CD4-positive, alpha-beta T cell treated with Interleukin-6 for 4 hours (primary cell): ENCODE data around the gene BCAT1.
"Not testable (repeated sequence)": the region's sequence is repeated elsewhere in the genome, so short reads cannot be mapped to it uniquely, and the experiment has no call there.

Source experiments
- DNase-seq: peaks from one replicate; pipeline ENCODE4 v3.0.0-alpha.2; 2020; ENCODE audit warnings: mixed read lengths

BCAT1 gene

GRCh38 chr12:24955853-24956252 is 7.0 kb upstream of the BCAT1 start:
- DNase-seq: no peak

- DNase-seq: no peak
Observed at GRCh38 chr12:24955389-24955788, 6.5 kb upstream of the BCAT1 start.

GRCh38 chr12:24954261-24954660 is 5.4 kb upstream of the BCAT1 start:
- no peak for DNase-seq

DNA sequence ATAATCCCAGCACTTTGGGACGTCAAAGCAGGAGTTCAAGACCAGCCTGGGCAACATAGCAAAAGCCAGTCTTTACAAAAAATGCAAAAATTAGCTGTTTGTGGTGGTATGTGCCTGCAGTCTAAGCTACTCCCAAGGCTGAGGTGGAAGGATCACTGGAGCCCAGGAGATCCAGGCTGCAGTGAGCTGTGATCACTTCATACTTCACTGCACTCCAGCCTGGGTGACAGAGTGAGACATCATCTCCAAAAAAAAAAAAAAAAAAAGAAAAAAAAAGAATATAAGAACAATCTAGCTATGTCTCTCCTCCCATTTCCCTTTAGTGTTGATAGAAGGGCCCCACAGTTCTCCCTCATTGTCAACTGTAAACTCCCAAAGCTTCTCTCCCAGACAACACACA is 3.5 kb upstream of the BCAT1 start:
- DNase-seq: no peak

- no peak for DNase-seq
Observed at GRCh38 chr12:24950231-24950834, 1.4 kb upstream of the BCAT1 start.

DNA sequence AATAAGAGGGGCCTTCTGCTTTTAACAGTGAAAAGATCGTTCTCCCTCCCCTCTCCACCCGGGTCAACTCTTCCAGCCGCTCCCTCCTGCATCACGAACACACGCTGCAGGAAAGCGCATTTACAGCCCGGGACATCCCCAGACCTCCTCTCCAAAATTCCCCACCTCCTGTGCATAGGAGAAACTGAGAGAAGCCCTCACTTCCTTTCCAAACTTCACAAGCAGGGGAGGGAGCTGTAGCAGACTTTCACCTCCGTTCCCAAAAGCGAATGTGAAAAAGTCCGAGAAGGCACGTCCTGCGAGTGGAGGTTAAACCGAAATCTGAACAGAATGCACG is 513 bp downstream of the BCAT1 start:
- no peak for DNase-seq

- no peak for DNase-seq
Observed at GRCh38 chr12:24947541-24948419, 1.1 kb downstream of the BCAT1 start.

- DNase-seq: no peak
Observed at GRCh38 chr12:24945845-24946244, 3.1 kb downstream of the BCAT1 start.

GRCh38 chr12:24945039-24945438 is 3.9 kb downstream of the BCAT1 start:
- DNase-seq: no peak

GRCh38 chr12:24944601-24944975 is 4.3 kb downstream of the BCAT1 start:
- no peak for DNase-seq

DNA sequence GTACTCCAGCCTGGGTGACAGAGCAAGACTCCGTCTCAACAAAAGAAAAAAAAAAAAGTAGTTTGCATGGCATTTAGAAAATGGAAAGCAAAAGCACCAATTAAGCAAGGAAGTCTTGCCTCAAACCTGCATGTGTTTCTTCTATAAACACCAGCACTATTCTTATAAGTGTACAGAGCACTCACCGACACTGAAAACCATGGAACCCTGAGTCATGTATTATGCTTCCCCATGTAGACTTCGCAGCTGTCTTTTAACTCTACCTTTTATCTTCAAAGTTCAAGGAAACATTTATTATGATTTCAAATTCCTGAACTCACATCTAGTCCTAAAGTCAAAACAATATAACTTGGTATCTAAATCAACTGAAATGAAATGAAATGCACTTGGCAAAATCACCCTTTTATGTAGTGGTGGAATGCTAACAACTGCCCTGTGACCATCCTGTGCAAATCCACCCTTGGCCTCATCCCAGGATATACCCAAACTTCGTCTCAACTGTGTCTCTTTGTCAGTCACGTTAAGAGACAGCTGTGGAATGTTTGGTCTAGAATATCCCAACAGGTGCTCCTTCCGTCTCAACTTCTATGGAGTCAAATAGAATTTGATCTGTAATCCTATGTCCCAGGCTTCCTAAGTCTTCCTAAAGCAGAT is 4.8 kb downstream of the BCAT1 start:
- no peak for DNase-seq

DNA sequence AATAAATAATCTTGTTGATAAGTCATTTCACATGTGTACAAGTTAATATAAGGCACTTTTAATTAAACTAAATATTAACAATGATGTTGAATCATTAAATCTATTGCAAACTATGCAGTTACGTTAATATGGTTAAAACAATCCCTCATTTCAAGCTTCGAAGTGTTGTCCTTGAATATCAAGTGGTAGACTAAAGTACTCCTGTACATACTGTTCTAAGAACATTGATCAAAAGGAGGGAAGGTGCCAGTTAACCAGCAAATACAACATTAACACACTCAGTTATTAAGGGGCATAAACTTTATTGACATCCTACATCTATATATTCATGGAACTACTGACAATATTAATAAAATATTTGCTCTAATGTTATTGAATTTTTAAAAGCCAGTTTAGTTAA is 8.7 kb downstream of the BCAT1 start:
- no peak for DNase-seq

DNA sequence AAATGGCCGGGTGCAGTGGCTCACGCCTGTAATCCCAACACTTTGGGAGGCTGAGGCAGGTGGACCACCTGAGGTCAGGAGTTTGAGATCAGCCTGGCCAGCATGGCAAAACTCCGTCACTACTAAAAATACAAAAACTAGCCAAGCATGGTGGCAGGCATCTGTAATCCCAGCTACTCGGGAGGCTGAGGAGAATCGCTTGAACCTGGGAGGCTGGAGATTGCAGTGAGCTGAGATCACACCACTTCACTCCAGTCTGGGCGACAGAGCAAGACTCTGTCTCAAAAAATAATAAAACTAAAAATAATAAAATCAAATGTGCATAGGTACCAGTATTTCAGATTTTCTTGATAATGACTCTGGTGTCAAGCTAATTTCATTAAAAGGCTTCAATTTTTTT is 9.3 kb downstream of the BCAT1 start:
- not testable (repeated sequence) for DNase-seq

- no peak for DNase-seq
Observed at GRCh38 chr12:24938341-24938740, 10.6 kb downstream of the BCAT1 start.

- no peak for DNase-seq
Observed at GRCh38 chr12:24937553-24938244, 11.2 kb downstream of the BCAT1 start.

- no peak for DNase-seq
Observed at GRCh38 chr12:24933694-24934407, 15.1 kb downstream of the BCAT1 start.

- DNase-seq: no peak
Observed at GRCh38 chr12:24931666-24932405, 17.1 kb downstream of the BCAT1 start.

DNA sequence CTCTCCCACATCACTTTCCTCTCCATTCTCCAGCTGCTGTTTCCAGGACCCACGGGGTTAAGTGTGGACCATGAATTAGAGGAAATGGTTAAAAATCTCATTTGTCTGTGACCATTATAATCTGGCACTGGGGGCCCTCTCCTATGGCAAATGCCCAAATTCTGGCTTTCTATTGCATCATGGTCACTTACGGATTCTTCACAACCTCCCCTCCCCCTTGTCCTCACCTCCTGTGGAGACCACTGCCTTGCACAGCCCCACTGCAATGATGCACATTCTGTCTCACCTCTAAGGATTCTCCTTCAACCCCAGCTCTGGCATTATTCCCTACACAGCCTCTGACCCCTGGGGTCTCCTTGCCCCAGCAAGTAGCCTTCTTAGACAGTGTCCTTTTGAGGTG is 18.9 kb downstream of the BCAT1 start:
- no peak for DNase-seq

- DNase-seq: not testable (repeated sequence)
Observed at GRCh38 chr12:24928533-24929306, 20.2 kb downstream of the BCAT1 start.

GRCh38 chr12:24928131-24928530 is 20.8 kb downstream of the BCAT1 start:
- no peak for DNase-seq

- DNase-seq: not testable (repeated sequence)
Observed at GRCh38 chr12:24926080-24926479, 22.8 kb downstream of the BCAT1 start.
